H9 (cell line): ENCODE data around the gene MTMR8. TPM values are rescaled to one million over a fixed set of nuclear protein-coding genes. Genes with fewer than 3 reads are reported as not detected.

Experiments used
- DNase-seq: peaks from one replicate; pipeline ENCODE4 v3.0.0-alpha.2; 2017
- H2AFZ ChIP-seq: one replicate; pipeline ENCODE4 v1.6.1; 2013; ENCODE audit warnings: mild to moderate bottlenecking, low read length, control low read depth, moderate library complexity
- H2AK5ac ChIP-seq: 2 replicates; pipeline ENCODE4 v1.6.1; 2013; ENCODE audit warnings: low read length, control low read depth, mixed read lengths; ENCODE audit not compliant: insufficient read length
- H2BK120ac ChIP-seq: one replicate; pipeline ENCODE4 v1.6.1; 2013; ENCODE audit warnings: low read depth, mild to moderate bottlenecking, low read length, control low read depth, inconsistent platforms; ENCODE audit not compliant: poor library complexity, severe bottlenecking
- H2BK12ac ChIP-seq: 2 replicates; pipeline ENCODE4 v1.6.1; 2013; ENCODE audit warnings: low read length, control low read depth, mixed read lengths, low read depth; ENCODE audit not compliant: insufficient read length
- H2BK15ac ChIP-seq: 2 replicates; pipeline ENCODE4 v1.6.1; 2013; ENCODE audit warnings: low read depth, low read length, control low read depth
- H2BK20ac ChIP-seq: one replicate; pipeline ENCODE4 v1.6.1; 2013; ENCODE audit warnings: low read depth, mild to moderate bottlenecking, low read length, control low read depth, inconsistent platforms; ENCODE audit not compliant: poor library complexity, severe bottlenecking
- H2BK5ac ChIP-seq: 2 replicates; pipeline ENCODE4 v1.6.1; 2013; ENCODE audit warnings: low read length, control low read depth, mixed read lengths; ENCODE audit not compliant: insufficient read length
- H3K14ac ChIP-seq: 2 replicates; pipeline ENCODE4 v1.6.1; 2013; ENCODE audit warnings: low read length, control low read depth; ENCODE audit not compliant: insufficient read depth
- H3K18ac ChIP-seq: 2 replicates; pipeline ENCODE4 v1.6.1; 2013; ENCODE audit warnings: low read depth, mild to moderate bottlenecking, mixed read lengths, low read length, control low read depth; ENCODE audit not compliant: insufficient read length
- H3K23ac ChIP-seq: 2 replicates; pipeline ENCODE4 v1.6.1; 2013; ENCODE audit warnings: low read length, control low read depth, mixed read lengths, low read depth; ENCODE audit not compliant: insufficient read length
- H3K23me2 ChIP-seq: 2 replicates; pipeline ENCODE4 v1.6.1; 2013; ENCODE audit warnings: low read depth, mild to moderate bottlenecking, mixed read lengths, low read length, control low read depth; ENCODE audit not compliant: insufficient read length, poor library complexity, severe bottlenecking
- H3K27ac ChIP-seq: 2 replicates; pipeline ENCODE4 v1.5.1; 2013; ENCODE audit warnings: low read length, control low read depth, mixed read lengths, low read depth; ENCODE audit not compliant: insufficient read length
- H3K27me3 ChIP-seq: 2 replicates; pipeline ENCODE4 v1.6.1; 2013; ENCODE audit warnings: low read length, control low read depth, inconsistent platforms; ENCODE audit not compliant: insufficient read depth
- H3K4ac ChIP-seq: 2 replicates; pipeline ENCODE4 v1.6.1; 2013; ENCODE audit warnings: low read depth, mild to moderate bottlenecking, control low read depth, inconsistent platforms, low read length, moderate library complexity
- H3K4me1 ChIP-seq: 2 replicates; pipeline ENCODE4 v1.6.1; 2013; ENCODE audit warnings: low read length, control low read depth, inconsistent platforms; ENCODE audit not compliant: insufficient read depth
- H3K4me2 ChIP-seq: 2 replicates; pipeline ENCODE4 v1.6.1; 2013; ENCODE audit warnings: low read length, control low read depth, mixed read lengths; ENCODE audit not compliant: insufficient read length, insufficient read depth
- H3K56ac ChIP-seq: 2 replicates; pipeline ENCODE4 v1.6.1; 2013; ENCODE audit warnings: low read depth, mild to moderate bottlenecking, mixed read lengths, low read length, control low read depth; ENCODE audit not compliant: insufficient read length
- H3K79me1 ChIP-seq: 2 replicates; pipeline ENCODE4 v1.6.1; 2013; ENCODE audit warnings: low read depth, mild to moderate bottlenecking, moderate library complexity, low read length, control low read depth, inconsistent platforms; ENCODE audit not compliant: insufficient read depth, poor library complexity, severe bottlenecking
- H3K79me2 ChIP-seq: 2 replicates; pipeline ENCODE4 v1.6.1; 2013; ENCODE audit warnings: low read length, control low read depth, inconsistent platforms; ENCODE audit not compliant: insufficient read depth
- H3K9ac ChIP-seq: 2 replicates; pipeline ENCODE4 v1.6.1; 2013; ENCODE audit warnings: low read length, control low read depth, mixed read lengths; ENCODE audit not compliant: insufficient read length; ENCODE audit errors: extremely low read depth
- H3K9me3 ChIP-seq: one replicate; pipeline ENCODE4 v1.6.1; 2013; ENCODE audit warnings: low read depth, low read length, inconsistent platforms; ENCODE audit not compliant: control insufficient read depth
- H3T11ph ChIP-seq: one replicate; pipeline ENCODE4 v1.6.1; 2013; ENCODE audit warnings: mild to moderate bottlenecking, low read length, control low read depth, inconsistent platforms
- H4K20me1 ChIP-seq: one replicate; pipeline ENCODE4 v1.6.1; 2013; ENCODE audit not compliant: control insufficient read depth, insufficient read length, insufficient read depth
- H4K5ac ChIP-seq: 2 replicates; pipeline ENCODE4 v1.6.1; 2013; ENCODE audit warnings: low read depth, mild to moderate bottlenecking, mixed read lengths, low read length, control low read depth; ENCODE audit not compliant: insufficient read length
- H4K8ac ChIP-seq: replicated peaks from 2 replicates; pipeline ENCODE4 v1.6.1; 2013; ENCODE audit warnings: low read length, control low read depth, mixed read lengths, low read depth; ENCODE audit not compliant: insufficient read length
- H4K91ac ChIP-seq: 2 replicates; pipeline ENCODE4 v1.6.1; 2013; ENCODE audit warnings: low read depth, mild to moderate bottlenecking, moderate library complexity, mixed read lengths, low read length, control low read depth; ENCODE audit not compliant: insufficient read length
- H3K27ac Mint-ChIP-seq, 3 experiments: 2 replicates in 2 of 3; 3 replicates in 1 of 3; pipeline ENCODE4 v1.8.0; 2020 to 2021; ENCODE audit warnings: mixed read lengths in 3 of 3, mild to moderate bottlenecking in 1 of 3, moderate library complexity in 1 of 3
- H3K27me3 Mint-ChIP-seq: 2 replicates; pipeline ENCODE4 v1.8.0; 2021; ENCODE audit warnings: low read depth, mild to moderate bottlenecking, moderate library complexity, mixed read lengths
- H3K36me3 Mint-ChIP-seq, 3 experiments: 2 replicates in 2 of 3; 3 replicates in 1 of 3; pipeline ENCODE4 v1.8.0; 2020 to 2021; ENCODE audit warnings: low read depth in 3 of 3, mixed read lengths in 3 of 3; ENCODE audit not compliant: insufficient read depth in 1 of 3
- H3K4me1 Mint-ChIP-seq, 2 experiments: 2 replicates each; pipeline ENCODE4 v1.8.0; 2020; ENCODE audit warnings: mixed read lengths in 2 of 2
- H3K4me3 Mint-ChIP-seq, 2 experiments: 2 replicates in 1 of 2; 3 replicates in 1 of 2; pipeline ENCODE4 v1.8.0; 2020 to 2021; ENCODE audit warnings: mild to moderate bottlenecking in 2 of 2, mixed read lengths in 2 of 2, moderate library complexity in 1 of 2
- H3K9me3 Mint-ChIP-seq, 2 experiments: 2 replicates in 1 of 2; 3 replicates in 1 of 2; pipeline ENCODE4 v1.8.0; 2020; ENCODE audit warnings: mild to moderate bottlenecking in 2 of 2, mixed read lengths in 2 of 2, moderate library complexity in 1 of 2
- WGBS: extraction: QIAGEN DNeasy Blood & Tissue Kit; methylation state at CpG from one replicate; pipeline ENCODE4 v1.1.7; 2013; ENCODE audit warnings: missing lambda C conversion rate, low lambda C conversion rate, mixed read lengths; ENCODE audit not compliant: insufficient read length; ENCODE audit errors: extremely low coverage; 5-methylcytosine and 5-hydroxymethylcytosine counted together
- total RNA-seq: library from RNA; stranded (reverse); gene quantifications from 2 replicates; pipeline ENCODE4 v1.2.1, GENCODE V29; 2021
- TF ChIP-seq, protein P1 (sequence below): fragments of 200-600 bp; sonication (generic); conservative IDR thresholded peaks from 3 replicates; pipeline ENCODE4 v1.8.0; 2021; ENCODE audit warnings: antibody characterized with exemption, mild to moderate bottlenecking

MTMR8 gene
- total RNA-seq, 1 experiment from 2014 or later = 5.2 TPM

DNA sequence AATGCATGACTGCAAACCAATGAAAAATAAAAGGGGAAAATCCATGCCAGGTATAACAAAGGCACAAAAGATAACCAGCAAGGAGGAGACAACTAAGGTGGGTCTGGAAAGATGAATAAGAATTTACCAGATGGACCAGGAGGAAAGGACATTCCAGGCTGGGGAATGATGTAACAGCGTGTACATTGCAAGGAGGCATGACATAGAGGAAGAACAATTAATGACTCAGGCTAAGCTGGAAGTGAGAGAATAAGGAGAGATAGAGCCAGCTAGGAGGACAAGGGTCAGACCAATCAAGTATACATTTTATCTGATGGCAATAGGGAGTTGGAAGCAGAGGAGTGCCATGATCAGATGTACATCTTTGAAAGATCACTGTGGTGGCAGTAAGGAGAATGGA is 57.0 kb downstream of the MTMR8 start:
- H3K4me1 Mint-ChIP-seq = no peaks in the 10 kb centered on the region
- no peak for DNase-seq
- no CpG with 5 or more reads among the region's 1 CpG for WGBS
- H2BK20ac ChIP-seq = no peak overlapping the region
- H3K9me3 Mint-ChIP-seq = peaks cover 14 to 19% of the 10 kb centered on the region in 2 experiments; a peak in 4 of 5 replicates
- no peaks in the 10 kb centered on the region for H4K20me1 ChIP-seq
- TF ChIP-seq, protein P1, sequence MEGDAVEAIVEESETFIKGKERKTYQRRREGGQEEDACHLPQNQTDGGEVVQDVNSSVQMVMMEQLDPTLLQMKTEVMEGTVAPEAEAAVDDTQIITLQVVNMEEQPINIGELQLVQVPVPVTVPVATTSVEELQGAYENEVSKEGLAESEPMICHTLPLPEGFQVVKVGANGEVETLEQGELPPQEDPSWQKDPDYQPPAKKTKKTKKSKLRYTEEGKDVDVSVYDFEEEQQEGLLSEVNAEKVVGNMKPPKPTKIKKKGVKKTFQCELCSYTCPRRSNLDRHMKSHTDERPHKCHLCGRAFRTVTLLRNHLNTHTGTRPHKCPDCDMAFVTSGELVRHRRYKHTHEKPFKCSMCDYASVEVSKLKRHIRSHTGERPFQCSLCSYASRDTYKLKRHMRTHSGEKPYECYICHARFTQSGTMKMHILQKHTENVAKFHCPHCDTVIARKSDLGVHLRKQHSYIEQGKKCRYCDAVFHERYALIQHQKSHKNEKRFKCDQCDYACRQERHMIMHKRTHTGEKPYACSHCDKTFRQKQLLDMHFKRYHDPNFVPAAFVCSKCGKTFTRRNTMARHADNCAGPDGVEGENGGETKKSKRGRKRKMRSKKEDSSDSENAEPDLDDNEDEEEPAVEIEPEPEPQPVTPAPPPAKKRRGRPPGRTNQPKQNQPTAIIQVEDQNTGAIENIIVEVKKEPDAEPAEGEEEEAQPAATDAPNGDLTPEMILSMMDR = no peak
- no peak overlapping the region for H2BK12ac ChIP-seq
- no peak overlapping the region for H3K27ac ChIP-seq
- H3K27ac Mint-ChIP-seq = no peak overlapping the region
- no peaks in the 10 kb centered on the region for H3K23me2 ChIP-seq
- H3K4me1 ChIP-seq = no peaks in the 10 kb centered on the region
- H3K56ac ChIP-seq = no peak overlapping the region
- no peaks in the 10 kb centered on the region for H3K79me2 ChIP-seq
- H3K18ac ChIP-seq = no peak overlapping the region
- H2AK5ac ChIP-seq = no peak overlapping the region
- no peak overlapping the region for H2BK120ac ChIP-seq
- no peak overlapping the region for H4K5ac ChIP-seq
- H3K14ac ChIP-seq = no peak overlapping the region
- H3K4ac ChIP-seq = no peak overlapping the region
- H3K23ac ChIP-seq = no peak overlapping the region
- H3K36me3 Mint-ChIP-seq = peaks cover 0 to 4% (median 3%) of the 10 kb centered on the region in 3 experiments; a peak in 2 of 7 replicates
- no peaks in the 10 kb centered on the region for H3K27me3 ChIP-seq
- H2BK15ac ChIP-seq = no peak overlapping the region
- no peak overlapping the region for H3T11ph ChIP-seq
- no peak overlapping the region for H4K91ac ChIP-seq
- H3K9me3 ChIP-seq = peaks cover 25% of the 10 kb centered on the region
- H3K4me2 ChIP-seq = no peak overlapping the region
- no peak overlapping the region for H3K9ac ChIP-seq
- H2BK5ac ChIP-seq = no peak overlapping the region
- H3K79me1 ChIP-seq = no peaks in the 10 kb centered on the region
- no peak overlapping the region for H2AFZ ChIP-seq
- no peak overlapping the region for H3K4me3 Mint-ChIP-seq
- H3K27me3 Mint-ChIP-seq = no peaks in the 10 kb centered on the region
- H4K8ac ChIP-seq = no peak overlapping the region
